ENCODE results near the gene LACTB.
"Not testable (repeated sequence)": the region's sequence is repeated elsewhere in the genome, so short reads cannot be mapped to it uniquely, and the experiment has no call there.

LACTB gene

GRCh38 chr15:63104727-63105126 is 16.9 kb upstream of the LACTB start:
- no peak overlapping the region for H3K27ac ChIP-seq (ENCODE audit: insufficient read depth, low read depth, low read length, poor library complexity, severe bottlenecking)

GRCh38 chr15:63105354-63105753 is 16.3 kb upstream of the LACTB start:
- not testable (repeated sequence) for H3K4me3 ChIP-seq (ENCODE audit: insufficient read depth, low read depth, low read length); H3K27me3 ChIP-seq (ENCODE audit: control insufficient read depth, insufficient read depth, low read length, poor library complexity, severe bottlenecking); H3K9me3 ChIP-seq (ENCODE audit: control insufficient read depth, low read length); H3K4me1 ChIP-seq (ENCODE audit: control insufficient read depth, insufficient read depth, low read length); H3K27ac ChIP-seq (ENCODE audit: insufficient read depth, low read depth, low read length, poor library complexity, severe bottlenecking); H3K36me3 ChIP-seq (ENCODE audit: control insufficient read depth, insufficient read depth, low read length)
- WGBS, 2 experiments = 79% methylated on average over 8 of the region's 8 CpGs

More at GRCh38 chr15:63104727-63105126, 16.9 kb upstream of the LACTB start:
- Histone ChIP-seq H3K4me3 (ENCODE audit: insufficient read depth, low read depth, low read length) (no peak overlapping the region), H3K4me1 (ENCODE audit: control insufficient read depth, insufficient read depth, low read length) (no peaks in the 10 kb centered on the region), H3K36me3 (ENCODE audit: control insufficient read depth, insufficient read depth, low read length) (no peaks in the 10 kb centered on the region), H3K27me3 (ENCODE audit: control insufficient read depth, insufficient read depth, low read length, poor library complexity, severe bottlenecking) (no peaks in the 10 kb centered on the region), H3K9me3 (ENCODE audit: control insufficient read depth, low read length) (no peaks in the 10 kb centered on the region)
- 80 to 83% methylated on average over 7 of the region's 7 CpGs for WGBS, 2 experiments

DNA sequence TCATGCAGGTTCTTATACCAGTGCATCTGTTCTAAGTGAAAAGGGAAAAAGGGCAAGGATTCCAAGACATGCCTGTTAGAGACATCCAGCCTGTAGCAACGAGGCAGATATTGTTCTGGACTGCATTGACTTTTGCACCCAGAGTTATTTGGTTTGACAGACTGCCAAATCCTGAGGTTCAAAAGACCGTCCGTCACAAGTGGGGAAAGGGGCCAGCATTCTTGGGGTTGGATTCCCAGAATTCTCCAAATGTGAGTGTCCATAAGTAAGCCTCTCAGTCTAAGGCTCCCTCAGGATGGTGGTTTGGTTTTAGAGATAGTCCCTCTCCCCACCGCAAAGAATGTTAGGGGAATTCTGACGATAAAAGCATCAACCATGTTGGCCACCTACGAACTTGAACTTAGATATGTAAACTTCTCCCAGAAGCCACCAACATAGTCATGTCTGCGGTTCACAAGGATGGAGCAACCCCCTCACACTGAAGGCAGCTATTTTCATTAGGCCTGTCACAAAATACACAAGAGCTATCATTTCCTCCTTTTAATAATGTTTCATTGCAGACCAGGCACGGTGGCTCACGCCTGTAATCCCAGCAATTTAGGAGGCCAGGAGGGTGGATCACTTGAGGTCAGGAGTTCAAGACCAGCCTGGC is 13.6 kb upstream of the LACTB start:
- no peaks in the 10 kb centered on the region for H3K9me3 ChIP-seq (ENCODE audit: control insufficient read depth, low read length)
- no peak overlapping the region for H3K27ac ChIP-seq (ENCODE audit: insufficient read depth, low read depth, low read length, poor library complexity, severe bottlenecking)
- no peaks in the 10 kb centered on the region for H3K27me3 ChIP-seq (ENCODE audit: control insufficient read depth, insufficient read depth, low read length, poor library complexity, severe bottlenecking)
- H3K4me1 ChIP-seq (ENCODE audit: control insufficient read depth, insufficient read depth, low read length) = no peaks in the 10 kb centered on the region
- H3K36me3 ChIP-seq (ENCODE audit: control insufficient read depth, insufficient read depth, low read length) = no peaks in the 10 kb centered on the region
- WGBS, 2 experiments = 86 to 89% methylated on average over 9 of the region's 9 CpGs
- H3K4me3 ChIP-seq (ENCODE audit: insufficient read depth, low read depth, low read length) = no peak overlapping the region

- Histone ChIP-seq H3K36me3 (ENCODE audit: control insufficient read depth, insufficient read depth, low read length) (no peaks in the 10 kb centered on the region), H3K27ac (ENCODE audit: insufficient read depth, low read depth, low read length, poor library complexity, severe bottlenecking) (no peak overlapping the region), H3K4me1 (ENCODE audit: control insufficient read depth, insufficient read depth, low read length) (no peaks in the 10 kb centered on the region), H3K4me3 (ENCODE audit: insufficient read depth, low read depth, low read length) (no peak overlapping the region), H3K27me3 (ENCODE audit: control insufficient read depth, insufficient read depth, low read length, poor library complexity, severe bottlenecking) (no peaks in the 10 kb centered on the region), H3K9me3 (ENCODE audit: control insufficient read depth, low read length) (no peaks in the 10 kb centered on the region)
- WGBS, 2 experiments = 91 to 95% methylated on average over 2 of the region's 2 CpGs
These were observed 12.2 kb upstream of the LACTB start for GRCh38 chr15:63109498-63109897.

DNA sequence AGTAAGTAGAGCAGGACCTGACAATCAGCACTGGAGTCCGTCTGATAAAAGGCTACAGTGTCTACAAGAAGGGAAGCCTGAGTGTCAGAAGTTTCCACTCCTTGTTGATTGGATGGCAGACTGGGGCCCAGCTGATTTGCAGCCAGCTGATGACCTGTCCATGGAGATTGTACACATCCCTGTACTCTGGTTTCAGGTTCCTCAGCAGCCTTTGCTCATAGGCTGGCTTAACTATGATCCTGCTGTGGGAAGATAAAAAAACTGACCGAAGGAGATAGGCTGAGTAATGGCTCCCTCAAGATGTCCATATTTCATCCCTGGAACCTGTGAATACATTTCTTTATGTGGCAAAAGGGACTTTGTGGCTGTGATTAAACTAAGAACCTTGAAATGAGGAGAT is 11.7 kb upstream of the LACTB start:
- no peak overlapping the region for H3K4me3 ChIP-seq (ENCODE audit: insufficient read depth, low read depth, low read length)
- no peaks in the 10 kb centered on the region for H3K9me3 ChIP-seq (ENCODE audit: control insufficient read depth, low read length)
- no peak overlapping the region for H3K27ac ChIP-seq (ENCODE audit: insufficient read depth, low read depth, low read length, poor library complexity, severe bottlenecking)
- H3K36me3 ChIP-seq (ENCODE audit: control insufficient read depth, insufficient read depth, low read length) = no peaks in the 10 kb centered on the region
- H3K4me1 ChIP-seq (ENCODE audit: control insufficient read depth, insufficient read depth, low read length) = no peaks in the 10 kb centered on the region
- 89 to 90% methylated on average over 2 of the region's 2 CpGs for WGBS, 2 experiments
- H3K27me3 ChIP-seq (ENCODE audit: control insufficient read depth, insufficient read depth, low read length, poor library complexity, severe bottlenecking) = no peaks in the 10 kb centered on the region

- Histone ChIP-seq H3K9me3 (ENCODE audit: control insufficient read depth, low read length) (no peaks in the 10 kb centered on the region), H3K4me3 (ENCODE audit: insufficient read depth, low read depth, low read length) (no peak overlapping the region), H3K27me3 (ENCODE audit: control insufficient read depth, insufficient read depth, low read length, poor library complexity, severe bottlenecking) (no peaks in the 10 kb centered on the region), H3K4me1 (ENCODE audit: control insufficient read depth, insufficient read depth, low read length) (no peaks in the 10 kb centered on the region), H3K36me3 (ENCODE audit: control insufficient read depth, insufficient read depth, low read length) (no peaks in the 10 kb centered on the region), H3K27ac (ENCODE audit: insufficient read depth, low read depth, low read length, poor library complexity, severe bottlenecking) (no peak overlapping the region)
- 94 to 100% methylated on average over 3 of the region's 3 CpGs for WGBS, 2 experiments
These were observed 11.1 kb upstream of the LACTB start for GRCh38 chr15:63110428-63111026.

DNA sequence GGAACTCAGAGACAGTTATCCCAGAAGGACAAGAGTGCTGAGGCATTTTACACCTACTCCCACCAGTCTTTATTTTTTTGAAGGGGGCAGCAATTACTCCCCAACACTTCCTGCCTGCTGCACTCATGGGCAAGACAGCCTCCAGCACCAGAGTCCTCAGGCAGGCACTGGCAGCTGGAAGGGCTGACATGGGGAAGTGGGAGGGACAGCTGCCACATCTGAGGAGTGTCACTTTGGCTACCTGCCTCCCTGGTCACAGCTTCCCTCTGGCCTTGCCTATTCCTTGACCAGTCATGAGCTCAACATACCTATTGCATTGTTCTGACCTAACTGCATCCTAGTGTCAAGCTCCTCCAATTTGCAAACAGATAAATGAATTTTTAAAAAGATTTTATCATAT is 10.2 kb upstream of the LACTB start:
- no peak overlapping the region for H3K27ac ChIP-seq (ENCODE audit: insufficient read depth, low read depth, low read length, poor library complexity, severe bottlenecking)
- no peaks in the 10 kb centered on the region for H3K36me3 ChIP-seq (ENCODE audit: control insufficient read depth, insufficient read depth, low read length)
- no peak overlapping the region for H3K4me3 ChIP-seq (ENCODE audit: insufficient read depth, low read depth, low read length)
- no peaks in the 10 kb centered on the region for H3K4me1 ChIP-seq (ENCODE audit: control insufficient read depth, insufficient read depth, low read length)
- H3K9me3 ChIP-seq (ENCODE audit: control insufficient read depth, low read length) = no peaks in the 10 kb centered on the region
- H3K27me3 ChIP-seq (ENCODE audit: control insufficient read depth, insufficient read depth, low read length, poor library complexity, severe bottlenecking) = no peaks in the 10 kb centered on the region

GRCh38 chr15:63112871-63113270 is 8.8 kb upstream of the LACTB start:
- Histone ChIP-seq H3K27ac (ENCODE audit: insufficient read depth, low read depth, low read length, poor library complexity, severe bottlenecking) (no peak overlapping the region), H3K27me3 (ENCODE audit: control insufficient read depth, insufficient read depth, low read length, poor library complexity, severe bottlenecking) (no peaks in the 10 kb centered on the region), H3K36me3 (ENCODE audit: control insufficient read depth, insufficient read depth, low read length) (no peaks in the 10 kb centered on the region), H3K4me1 (ENCODE audit: control insufficient read depth, insufficient read depth, low read length) (no peaks in the 10 kb centered on the region), H3K4me3 (ENCODE audit: insufficient read depth, low read depth, low read length) (no peak overlapping the region), H3K9me3 (ENCODE audit: control insufficient read depth, low read length) (no peaks in the 10 kb centered on the region)
- WGBS, 2 experiments = 97 to 98% methylated on average over 3 of the region's 3 CpGs

DNA sequence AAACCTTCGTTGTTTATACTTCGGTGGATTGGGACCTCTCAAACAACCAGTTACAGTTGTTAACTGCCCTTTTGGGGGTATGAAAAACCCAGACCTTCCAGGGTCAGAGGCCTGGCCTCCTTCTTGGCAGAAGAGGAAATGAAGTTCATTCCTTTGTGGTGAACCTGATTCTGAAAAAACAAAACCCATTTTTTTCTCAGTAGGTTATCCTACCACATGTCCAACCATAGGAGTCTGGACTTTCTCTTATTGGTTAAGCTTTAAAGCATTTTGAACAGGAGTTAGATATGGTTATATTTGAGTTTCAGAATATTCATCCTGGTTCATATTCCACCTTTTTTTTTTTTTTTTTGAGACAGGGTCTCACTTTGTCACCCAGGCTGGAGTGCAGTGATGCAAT is 7.2 kb upstream of the LACTB start:
- Histone ChIP-seq H3K4me3 (ENCODE audit: insufficient read depth, low read depth, low read length) (no peak overlapping the region), H3K27me3 (ENCODE audit: control insufficient read depth, insufficient read depth, low read length, poor library complexity, severe bottlenecking) (no peaks in the 10 kb centered on the region), H3K9me3 (ENCODE audit: control insufficient read depth, low read length) (no peaks in the 10 kb centered on the region), H3K36me3 (ENCODE audit: control insufficient read depth, insufficient read depth, low read length) (no peaks in the 10 kb centered on the region), H3K27ac (ENCODE audit: insufficient read depth, low read depth, low read length, poor library complexity, severe bottlenecking) (no peak overlapping the region), H3K4me1 (ENCODE audit: control insufficient read depth, insufficient read depth, low read length) (no peaks in the 10 kb centered on the region)
- WGBS, 2 experiments = 90 to 91% methylated on average over 2 of the region's 2 CpGs

GRCh38 chr15:63118854-63119253 is 2.8 kb upstream of the LACTB start:
- Histone ChIP-seq H3K4me1 (ENCODE audit: control insufficient read depth, insufficient read depth, low read length) (no peaks in the 10 kb centered on the region), H3K36me3 (ENCODE audit: control insufficient read depth, insufficient read depth, low read length) (no peaks in the 10 kb centered on the region), H3K4me3 (ENCODE audit: insufficient read depth, low read depth, low read length) (no peak overlapping the region), H3K27ac (ENCODE audit: insufficient read depth, low read depth, low read length, poor library complexity, severe bottlenecking) (no peak overlapping the region), H3K9me3 (ENCODE audit: control insufficient read depth, low read length) (no peaks in the 10 kb centered on the region), H3K27me3 (ENCODE audit: control insufficient read depth, insufficient read depth, low read length, poor library complexity, severe bottlenecking) (no peaks in the 10 kb centered on the region)
- WGBS, 2 experiments = 85 to 95% methylated on average over 3 of the region's 3 CpGs

Measured in ectodermal cell (in vitro differentiated cells).